Astrocyte (in vitro differentiated cells and primary cell): ENCODE data around the gene F11. TPM values are rescaled to one million over a fixed set of nuclear protein-coding genes. Genes with fewer than 3 reads are reported as not detected.

Experiments used
- DNase-seq: peaks from one replicate; pipeline ENCODE4 v3.0.0-alpha.2; 2010; ENCODE audit warnings: low read depth
- FAIRE-seq: peaks from 2 replicates; lab custom pipeline; 2011; peaks lifted over from hg19 to GRCh38; lab: Jason Lieb, UNC
- H2AFZ ChIP-seq: 2 replicates; pipeline ENCODE4 v1.6.0; 2012; ENCODE audit warnings: low read depth, low read length, inconsistent platforms
- H3K27ac ChIP-seq: 2 replicates; pipeline ENCODE4 v1.5.1; 2011; ENCODE audit warnings: low read depth, low read length, inconsistent platforms
- H3K27me3 ChIP-seq: 2 replicates; pipeline ENCODE4 v1.6.0; 2011; ENCODE audit warnings: low read length, inconsistent platforms; ENCODE audit not compliant: insufficient read depth
- H3K36me3 ChIP-seq: 2 replicates; pipeline ENCODE4 v1.5.1; 2011; ENCODE audit warnings: low read length, inconsistent platforms; ENCODE audit not compliant: insufficient read depth
- H3K4me1 ChIP-seq: 2 replicates; pipeline ENCODE4 v1.5.1; 2011; ENCODE audit warnings: low read length, inconsistent platforms; ENCODE audit not compliant: insufficient read depth
- H3K4me2 ChIP-seq: 2 replicates; pipeline ENCODE4 v1.6.0; 2012; ENCODE audit warnings: low read length, inconsistent platforms
- H3K4me3 ChIP-seq: 2 replicates; pipeline ENCODE4 v1.5.1; 2011; ENCODE audit warnings: low read depth, mild to moderate bottlenecking, low read length, inconsistent platforms; ENCODE audit not compliant: insufficient read depth
- H3K79me2 ChIP-seq: 2 replicates; pipeline ENCODE4 v1.6.0; 2012; ENCODE audit warnings: mild to moderate bottlenecking, low read length, inconsistent platforms; ENCODE audit not compliant: insufficient read depth
- H3K9ac ChIP-seq: 2 replicates; pipeline ENCODE4 v1.6.0; 2012; ENCODE audit warnings: mild to moderate bottlenecking, low read length, inconsistent platforms
- H3K9me3 ChIP-seq: 2 replicates; pipeline ENCODE4 v1.5.1; 2012; ENCODE audit warnings: low read depth, mild to moderate bottlenecking, low read length, inconsistent platforms; ENCODE audit not compliant: insufficient read depth
- H4K20me1 ChIP-seq: 2 replicates; pipeline ENCODE4 v1.6.0; 2012; ENCODE audit warnings: low read length, inconsistent platforms; ENCODE audit not compliant: insufficient read depth
- H3K27ac Mint-ChIP-seq: one replicate; pipeline ENCODE4 v1.8.0; 2021; ENCODE audit warnings: mild to moderate bottlenecking, mixed read lengths; ENCODE audit not compliant: unreplicated experiment
- H3K27me3 Mint-ChIP-seq: one replicate; pipeline ENCODE4 v1.8.0; 2021; ENCODE audit warnings: low read depth, mixed read lengths; ENCODE audit not compliant: unreplicated experiment
- H3K36me3 Mint-ChIP-seq: one replicate; pipeline ENCODE4 v1.8.0; 2021; ENCODE audit warnings: low read depth, mixed read lengths; ENCODE audit not compliant: unreplicated experiment
- H3K4me1 Mint-ChIP-seq: one replicate; pipeline ENCODE4 v1.8.0; 2021; ENCODE audit warnings: low read depth, mixed read lengths; ENCODE audit not compliant: unreplicated experiment
- H3K4me3 Mint-ChIP-seq: one replicate; pipeline ENCODE4 v1.8.0; 2021; ENCODE audit warnings: mild to moderate bottlenecking, moderate library complexity, mixed read lengths; ENCODE audit not compliant: unreplicated experiment
- H3K9me3 Mint-ChIP-seq: one replicate; pipeline ENCODE4 v1.8.0; 2021; ENCODE audit warnings: mild to moderate bottlenecking, mixed read lengths; ENCODE audit not compliant: unreplicated experiment
- CTCF ChIP-seq: IDR thresholded peaks from 2 replicates; pipeline ENCODE4 v1.5.1; 2011; ENCODE audit warnings: low read depth, mild to moderate bottlenecking, inconsistent platforms, low read length, moderate library complexity; ENCODE audit not compliant: insufficient read depth
- EZH2 ChIP-seq: IDR thresholded peaks from 2 replicates; pipeline ENCODE4 v1.6.1; 2012; ENCODE audit warnings: mild to moderate bottlenecking, low read length, inconsistent platforms; ENCODE audit not compliant: insufficient read depth
- total RNA-seq: library from RNA; stranded (reverse); gene quantifications from 2 replicates; pipeline ENCODE4 v1.2.1, GENCODE V29; 2021

F11 gene
- total RNA-seq, 1 donor from 2014 or later = not detected

- Histone ChIP-seq H4K20me1 (no peaks in the 10 kb centered on the region), H3K9ac (no peak overlapping the region), H3K36me3 (no peaks in the 10 kb centered on the region), H3K9me3 (no peaks in the 10 kb centered on the region), H3K4me1 (no peaks in the 10 kb centered on the region), H3K27ac (no peak overlapping the region), H2AFZ (no peak overlapping the region), H3K27me3 (no peaks in the 10 kb centered on the region), H3K79me2 (no peaks in the 10 kb centered on the region), H3K4me2 (no peak overlapping the region), H3K4me3 (no peak overlapping the region)
- Mint-ChIP-seq H3K36me3 (peaks cover 2% of the 10 kb centered on the region), H3K9me3 (no peaks in the 10 kb centered on the region), H3K27ac (no peak overlapping the region), H3K27me3 (no peaks in the 10 kb centered on the region), H3K4me3 (no peak overlapping the region), H3K4me1 (no peaks in the 10 kb centered on the region)
- no peak for FAIRE-seq
- no peak for TF ChIP-seq EZH2
- TF ChIP-seq CTCF = no peak
- DNase-seq = no peak
Observed at GRCh38 chr4:186258216-186258811, 7.7 kb upstream of the F11 start.

- Histone ChIP-seq H3K79me2 (no peaks in the 10 kb centered on the region), H3K36me3 (no peaks in the 10 kb centered on the region), H3K9ac (no peak overlapping the region), H3K9me3 (no peaks in the 10 kb centered on the region), H3K27ac (no peak overlapping the region), H3K4me3 (no peak overlapping the region), H2AFZ (no peak overlapping the region), H3K4me2 (no peak overlapping the region), H3K27me3 (no peaks in the 10 kb centered on the region), H4K20me1 (no peaks in the 10 kb centered on the region), H3K4me1 (no peaks in the 10 kb centered on the region)
- Mint-ChIP-seq H3K9me3 (no peaks in the 10 kb centered on the region), H3K4me3 (no peak overlapping the region), H3K36me3 (peaks cover 2% of the 10 kb centered on the region), H3K27me3 (no peaks in the 10 kb centered on the region), H3K4me1 (no peaks in the 10 kb centered on the region), H3K27ac (no peak overlapping the region)
- FAIRE-seq (no peak), DNase-seq (no peak)
- TF ChIP-seq CTCF (no peak), EZH2 (no peak)
Observed at GRCh38 chr4:186260117-186260503, 5.9 kb upstream of the F11 start.
